Measurements from ENCODE around the gene KLRF1. TPM values are rescaled to one million over a fixed set of nuclear protein-coding genes. Genes with fewer than 3 reads are reported as not detected.

Gene KLRF1
- total and polyA plus RNA-seq, 12 donors, result 0.19 to 2.3 (median 0.40) TPM; not detected in 6

GRCh38 chr12:9792961-9793617 is 34.2 kb upstream of the KLRF1 start:
- no peaks in the 10 kb centered on the region for H3K36me3 ChIP-seq
- intact Hi-C loops (cut with DNase I), result loop anchor here in 2 of 10 donors (5.0 kb wide), 2 partner anchors 36 to 41 kb away; no protein-coding TSS in a partner anchor

GRCh38 chr12:9793779-9794395 is 33.4 kb upstream of the KLRF1 start:
- intact Hi-C loops (cut with DNase I), result loop anchor here in 2 of 10 donors (5.0 kb wide), 2 partner anchors 37 to 42 kb away; no protein-coding TSS in a partner anchor
- Histone ChIP-seq H3K27ac (peak overlapping the region in 1 of 10 donors; percentile 59), H3K4me1 (peaks cover 0 to 36% (median 0%) of the 10 kb centered on the region in 9 donors), H3K36me3 (no peaks in the 10 kb centered on the region), H3K4me3 (no peak overlapping the region), H3K9me3 (peaks cover 0 to 9% (median 0%) of the 10 kb centered on the region in 11 donors), H3K27me3 (no peaks in the 10 kb centered on the region)
- TF ChIP-seq CTCF (IDR thresholded peaks at IDR 0.05), result no peak
- DNase-seq, result no peak
- WGBS, 2 donors, result 69 to 77% methylated on average over 8 of the region's 8 CpGs
- no peak for ATAC-seq

More at GRCh38 chr12:9792961-9793617, 34.2 kb upstream of the KLRF1 start:
- Histone ChIP-seq H3K9me3 (peaks cover 0 to 9% (median 0%) of the 10 kb centered on the region in 11 donors), H3K27ac (no peak overlapping the region), H3K4me3 (no peak overlapping the region), H3K27me3 (no peaks in the 10 kb centered on the region), H3K4me1 (peaks cover 0 to 36% (median 0%) of the 10 kb centered on the region in 9 donors)
- DNase-seq, result no peak
- ATAC-seq, result no peak
- no peak for TF ChIP-seq CTCF (IDR thresholded peaks at IDR 0.05)
- WGBS, 2 donors, result 82 to 85% methylated on average over 2 of the region's 2 CpGs

GRCh38 chr12:9794484-9795093 is 32.7 kb upstream of the KLRF1 start:
- peaks cover 0 to 36% (median 0%) of the 10 kb centered on the region in 9 donors for H3K4me1 ChIP-seq
- 62 to 67% methylated on average over 2 of the region's 2 CpGs for WGBS, 2 donors
- intact Hi-C loops (cut with DNase I), result loop anchor here in 3 of 10 donors (5.0 kb wide), 2 partner anchors 37 to 42 kb away; no protein-coding TSS in a partner anchor
- no peaks in the 10 kb centered on the region for H3K36me3 ChIP-seq
- peak overlapping the region in 1 of 10 donors; percentile 59 for H3K27ac ChIP-seq
- no peaks in the 10 kb centered on the region for H3K27me3 ChIP-seq
- H3K9me3 ChIP-seq, result peaks cover 0 to 7% (median 0%) of the 10 kb centered on the region in 11 donors
- ATAC-seq (no peak), DNase-seq (no peak)
- no peak for TF ChIP-seq CTCF (IDR thresholded peaks at IDR 0.05)
- no peak overlapping the region for H3K4me3 ChIP-seq

- intact Hi-C loops (cut with DNase I), result loop anchor here in 1 of 10 donors (5.0 kb wide), 1 partner anchor 44 kb away; no protein-coding TSS in a partner anchor
- TF ChIP-seq CTCF (IDR thresholded peaks at IDR 0.05), result no peak
- no peaks in the 10 kb centered on the region for H3K9me3 ChIP-seq
- no peak overlapping the region for H3K27ac ChIP-seq
- DNase-seq (no peak), ATAC-seq (no peak)
- peaks cover 0 to 36% (median 0%) of the 10 kb centered on the region in 9 donors for H3K4me1 ChIP-seq
- no peaks in the 10 kb centered on the region for H3K36me3 ChIP-seq
- 92 to 93% methylated on average over 2 of the region's 2 CpGs for WGBS, 2 donors
- H3K27me3 ChIP-seq, result no peaks in the 10 kb centered on the region
- no peak overlapping the region for H3K4me3 ChIP-seq
Measured at GRCh38 chr12:9795945-9796344, 31.3 kb upstream of the KLRF1 start.

Measured in heart right ventricle (tissue), 16 donors.